ENCODE data around the gene PTTG1IP.

DNA sequence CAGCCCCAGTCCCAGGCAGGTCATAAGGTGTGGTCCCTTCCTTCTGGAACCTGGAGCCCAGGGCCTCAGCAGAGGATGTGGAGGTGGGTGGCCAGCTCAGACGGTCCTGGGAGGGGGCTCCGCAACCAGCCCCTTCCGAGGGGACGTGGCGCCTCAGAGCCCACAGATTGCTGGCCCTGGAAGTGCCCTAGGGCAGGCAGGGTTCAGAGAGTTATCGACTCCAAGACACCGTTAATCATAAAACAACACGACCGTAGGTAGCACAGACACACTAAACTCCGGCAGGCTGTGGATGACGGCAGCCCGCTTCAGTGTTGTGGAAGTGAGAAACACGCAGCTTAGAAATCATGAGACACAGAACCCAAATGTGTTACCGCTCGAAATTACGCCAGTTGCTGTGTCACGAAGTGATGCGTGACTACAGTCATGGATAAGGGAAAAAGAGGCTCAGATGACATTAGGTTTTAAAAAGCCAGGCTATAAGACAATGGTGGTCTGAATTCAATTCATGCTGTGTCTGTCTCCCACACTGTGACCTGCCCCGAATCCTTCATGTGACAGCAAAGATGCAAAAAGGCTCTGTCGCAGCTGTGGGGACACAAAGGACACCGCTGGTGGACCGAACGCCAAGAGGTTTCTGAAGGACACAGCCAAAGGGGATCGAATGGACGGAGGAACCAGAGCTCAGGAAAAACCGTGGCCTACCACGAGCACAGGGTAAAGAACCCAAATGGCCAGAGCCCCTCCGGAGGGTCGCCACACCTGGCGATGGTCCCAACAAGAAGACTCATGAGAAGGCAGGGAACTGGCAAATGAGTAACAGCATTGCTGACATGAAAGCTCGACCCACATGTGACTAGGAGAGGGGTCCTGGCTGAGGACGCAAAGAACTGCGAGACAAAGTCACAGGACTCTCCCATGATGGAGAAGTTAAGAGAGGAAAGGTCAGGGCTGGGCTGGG lies 53.9 kb downstream of the PTTG1IP start:
- TF ChIP-seq CTCF (IDR thresholded peaks at IDR 0.05) (no peak), POLR2A (IDR thresholded peaks at IDR 0.05) (no peak)

Data from uterus (tissue), 2 donors.